Stimulated activated CD4-positive, alpha-beta T cell treated with anti-CD3 and anti-CD28 coated beads, Interleukin-15, amount 100 ng/mL, for 48 hours (primary cell): Measurements from ENCODE around the gene RPL41.
A peak's percentile ranks its signal among the peaks of the same experiment; 100 is the strongest.
"Not testable (repeated sequence)": the region's sequence is repeated elsewhere in the genome, so short reads cannot be mapped to it uniquely, and the experiment has no call there.

Experiments
- DNase-seq, 2 donors: peaks; one replicate each; pipeline ENCODE4 v3.0.0-alpha.2; 2020; ENCODE audit warnings: low read depth in 2 of 2

The RPL41 gene

GRCh38 chr12:56116267-56117081, at the start of gene RPL41:
RPL41 (plus strand) TSS chr12:56116633.
- peak; percentile 88 to 90 for DNase-seq

GRCh38 chr12:56071648-56072047, 44.8 kb upstream of the RPL41 start:
- no peak for DNase-seq

GRCh38 chr12:56074396-56074795, 42.0 kb upstream of the RPL41 start:
- no peak for DNase-seq

- not testable (repeated sequence) for DNase-seq
Measured at GRCh38 chr12:56077966-56078365, 38.5 kb upstream of the RPL41 start.

GRCh38 chr12:56078427-56078826, 38.0 kb upstream of the RPL41 start:
- DNase-seq = no peak

- peak in 1 of 2 donors; percentile 46 for DNase-seq
Measured at GRCh38 chr12:56078931-56079722, 37.3 kb upstream of the RPL41 start.

GRCh38 chr12:56079723-56080555, 36.5 kb upstream of the RPL41 start, which contains the start of gene ERBB3:
ERBB3 (plus strand) TSS chr12:56080165; CDS start chr12:56080301, 136 bp downstream.
- DNase-seq = peak; percentile 44 to 69

- DNase-seq = no peak
Measured at GRCh38 chr12:56080556-56081138, 35.8 kb upstream of the RPL41 start.

- no peak for DNase-seq
Measured at GRCh38 chr12:56081393-56082347, 34.8 kb upstream of the RPL41 start.

- DNase-seq = no peak
Measured at GRCh38 chr12:56082382-56082781, 34.1 kb upstream of the RPL41 start.

- DNase-seq = no peak
Measured at GRCh38 chr12:56082967-56083366, 33.5 kb upstream of the RPL41 start.

- no peak for DNase-seq
Measured at GRCh38 chr12:56084958-56085543, 31.4 kb upstream of the RPL41 start.

- DNase-seq = no peak
Measured at GRCh38 chr12:56086096-56086495, 30.3 kb upstream of the RPL41 start.

- no peak for DNase-seq
Measured at GRCh38 chr12:56086608-56087007, 29.8 kb upstream of the RPL41 start.

GRCh38 chr12:56087220-56087619, 29.2 kb upstream of the RPL41 start:
- DNase-seq = no peak

- DNase-seq = no peak
Measured at GRCh38 chr12:56097738-56098137, 18.7 kb upstream of the RPL41 start.

GRCh38 chr12:56098592-56098991, 17.8 kb upstream of the RPL41 start:
- DNase-seq = no peak

GRCh38 chr12:56099787-56100186, 16.6 kb upstream of the RPL41 start:
- DNase-seq = no peak

GRCh38 chr12:56101045-56101444, 15.4 kb upstream of the RPL41 start:
- DNase-seq = no peak

GRCh38 chr12:56102683-56103065, 13.8 kb upstream of the RPL41 start:
- no peak for DNase-seq
